Uterus (tissue), 4 donors: ENCODE results near the gene MS4A18. TPM values are rescaled to one million over a fixed set of nuclear protein-coding genes. Genes with fewer than 3 reads are reported as not detected.

Experiments used
- DNase-seq, 2 donors: peaks; one replicate each; pipeline ENCODE4 v3.0.0-alpha.2; 2019 to 2020
- H3K27ac ChIP-seq, 2 donors: fragments of 200-600 bp; sonication (generic); 1 replicate in 1 of 2; 2 replicates in 1 of 2; pipeline ENCODE4 v1.5.1; 2016 to 2018
- H3K27me3 ChIP-seq, 2 donors: fragments of 200-600 bp; sonication (generic); one replicate each; pipeline ENCODE4 v1.5.1; 2018 to 2019; ENCODE audit warnings: control low read depth in 1 of 2
- H3K36me3 ChIP-seq, 2 donors: fragments of 200-600 bp; sonication (generic); one replicate each; pipeline ENCODE4 v1.5.1; 2019; ENCODE audit warnings: control low read depth in 1 of 2
- H3K4me1 ChIP-seq, 2 donors: fragments of 200-600 bp; sonication (generic); one replicate each; pipeline ENCODE4 v1.5.1; 2018 to 2019; ENCODE audit warnings: control low read depth in 1 of 2
- H3K4me3 ChIP-seq, 2 donors: fragments of 200-600 bp; sonication (generic); 1 replicate in 1 of 2; 2 replicates in 1 of 2; pipeline ENCODE4 v1.5.1; 2018 to 2019; ENCODE audit warnings: mild to moderate bottlenecking in 1 of 2
- H3K9me3 ChIP-seq, 2 donors: fragments of 200-600 bp; sonication (generic); one replicate each; pipeline ENCODE4 v1.5.1; 2019; ENCODE audit warnings: control low read depth in 1 of 2
- CTCF ChIP-seq, 4 experiments: fragments of 200-600 bp in 2 of 4; fragments of 450-650 bp in 2 of 4; sonication (generic) in 2 of 4; IDR thresholded peaks; one replicate each; pipeline ENCODE4 v1.5.1; 2016 to 2019; ENCODE audit warnings: antibody characterized with exemption in 4 of 4, mild to moderate bottlenecking in 2 of 4, moderate library complexity in 1 of 4
- POLR2A ChIP-seq, 2 donors: fragments of 450-650 bp; IDR thresholded peaks; one replicate each; pipeline ENCODE4 v1.6.1; 2016; ENCODE audit warnings: antibody characterized with exemption in 2 of 2, mild to moderate bottlenecking in 1 of 2, moderate library complexity in 1 of 2
- intact Hi-C: fragments of 100-400 bp; cut with DNase I; formaldehyde crosslinking; loops from one replicate; pipeline ENCODE4 v1.15.1; 2023; ENCODE audit warnings: low total_unique reads
- total RNA-seq, 4 donors: library from RNA; depleted of rRNA in 3 of 4; stranded (reverse); fragments of >200 nt in 3 of 4; gene quantifications; one replicate each; pipeline versions ENCODE4 v1.1.0 to v1.2.4, GENCODE V29; 2014 to 2023
- donor health status: DM: yes; HTN: yes; CAD: no.

The MS4A18 gene
- total RNA-seq, 4 donors from 2014 or later = not detected

GRCh38 chr11:60780774-60781173, 56.3 kb downstream of the MS4A18 start:
- no peak for DNase-seq
- Histone ChIP-seq H3K4me3 (no peak overlapping the region), H3K36me3 (no peaks in the 10 kb centered on the region), H3K27me3 (no peaks in the 10 kb centered on the region), H3K27ac (no peak overlapping the region), H3K9me3 (no peaks in the 10 kb centered on the region), H3K4me1 (no peaks in the 10 kb centered on the region)
- intact Hi-C loops = no loop called here
- TF ChIP-seq POLR2A (IDR thresholded peaks at IDR 0.05) (no peak), CTCF (IDR thresholded peaks at IDR 0.05) (no peak)

GRCh38 chr11:60781286-60781980, 56.9 kb downstream of the MS4A18 start:
- Histone ChIP-seq H3K36me3 (no peaks in the 10 kb centered on the region), H3K4me1 (no peaks in the 10 kb centered on the region), H3K9me3 (no peaks in the 10 kb centered on the region), H3K4me3 (no peak overlapping the region), H3K27ac (no peak overlapping the region), H3K27me3 (no peaks in the 10 kb centered on the region)
- DNase-seq = no peak
- intact Hi-C loops = no loop called here
- TF ChIP-seq CTCF (IDR thresholded peaks at IDR 0.05) (no peak), POLR2A (IDR thresholded peaks at IDR 0.05) (no peak)

GRCh38 chr11:60781981-60782316, 57.4 kb downstream of the MS4A18 start:
- no peak for DNase-seq
- intact Hi-C loops = no loop called here
- Histone ChIP-seq H3K9me3 (no peaks in the 10 kb centered on the region), H3K4me3 (no peak overlapping the region), H3K27me3 (no peaks in the 10 kb centered on the region), H3K4me1 (no peaks in the 10 kb centered on the region), H3K36me3 (no peaks in the 10 kb centered on the region), H3K27ac (no peak overlapping the region)
- TF ChIP-seq CTCF (IDR thresholded peaks at IDR 0.05) = no peak
- TF ChIP-seq POLR2A (IDR thresholded peaks at IDR 0.05) = no peak

- intact Hi-C loops = no loop called here
- TF ChIP-seq CTCF (IDR thresholded peaks at IDR 0.05) = no peak
- TF ChIP-seq POLR2A (IDR thresholded peaks at IDR 0.05) = no peak
These were observed 58.0 kb downstream of the MS4A18 start for GRCh38 chr11:60782393-60783140.

GRCh38 chr11:60783141-60783484, 58.6 kb downstream of the MS4A18 start:
- H3K27me3 ChIP-seq = no peaks in the 10 kb centered on the region
- H3K9me3 ChIP-seq = no peaks in the 10 kb centered on the region
- H3K4me3 ChIP-seq = no peak overlapping the region
- no peaks in the 10 kb centered on the region for H3K4me1 ChIP-seq
- no peak for DNase-seq
- H3K36me3 ChIP-seq = no peaks in the 10 kb centered on the region
- intact Hi-C loops = no loop called here
- TF ChIP-seq CTCF (IDR thresholded peaks at IDR 0.05) (no peak), POLR2A (IDR thresholded peaks at IDR 0.05) (no peak)
- H3K27ac ChIP-seq = no peak overlapping the region

More at GRCh38 chr11:60782393-60783140, 58.0 kb downstream of the MS4A18 start:
- H3K4me1 ChIP-seq = no peaks in the 10 kb centered on the region
- H3K4me3 ChIP-seq = no peak overlapping the region
- H3K27ac ChIP-seq = no peak overlapping the region
- no peaks in the 10 kb centered on the region for H3K9me3 ChIP-seq
- no peaks in the 10 kb centered on the region for H3K27me3 ChIP-seq
- no peak for DNase-seq
- no peaks in the 10 kb centered on the region for H3K36me3 ChIP-seq
